CD4-positive, alpha-beta T cell treated with Interleukin-12 subunit alpha and Interleukin-12 subunit beta, for 1 hour (primary cell): ENCODE results near the gene FANCC.

Experiments used
- DNase-seq: peaks from one replicate; pipeline ENCODE4 v3.0.0-alpha.2; 2020

FANCC gene, protein sequence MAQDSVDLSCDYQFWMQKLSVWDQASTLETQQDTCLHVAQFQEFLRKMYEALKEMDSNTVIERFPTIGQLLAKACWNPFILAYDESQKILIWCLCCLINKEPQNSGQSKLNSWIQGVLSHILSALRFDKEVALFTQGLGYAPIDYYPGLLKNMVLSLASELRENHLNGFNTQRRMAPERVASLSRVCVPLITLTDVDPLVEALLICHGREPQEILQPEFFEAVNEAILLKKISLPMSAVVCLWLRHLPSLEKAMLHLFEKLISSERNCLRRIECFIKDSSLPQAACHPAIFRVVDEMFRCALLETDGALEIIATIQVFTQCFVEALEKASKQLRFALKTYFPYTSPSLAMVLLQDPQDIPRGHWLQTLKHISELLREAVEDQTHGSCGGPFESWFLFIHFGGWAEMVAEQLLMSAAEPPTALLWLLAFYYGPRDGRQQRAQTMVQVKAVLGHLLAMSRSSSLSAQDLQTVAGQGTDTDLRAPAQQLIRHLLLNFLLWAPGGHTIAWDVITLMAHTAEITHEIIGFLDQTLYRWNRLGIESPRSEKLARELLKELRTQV

DNA sequence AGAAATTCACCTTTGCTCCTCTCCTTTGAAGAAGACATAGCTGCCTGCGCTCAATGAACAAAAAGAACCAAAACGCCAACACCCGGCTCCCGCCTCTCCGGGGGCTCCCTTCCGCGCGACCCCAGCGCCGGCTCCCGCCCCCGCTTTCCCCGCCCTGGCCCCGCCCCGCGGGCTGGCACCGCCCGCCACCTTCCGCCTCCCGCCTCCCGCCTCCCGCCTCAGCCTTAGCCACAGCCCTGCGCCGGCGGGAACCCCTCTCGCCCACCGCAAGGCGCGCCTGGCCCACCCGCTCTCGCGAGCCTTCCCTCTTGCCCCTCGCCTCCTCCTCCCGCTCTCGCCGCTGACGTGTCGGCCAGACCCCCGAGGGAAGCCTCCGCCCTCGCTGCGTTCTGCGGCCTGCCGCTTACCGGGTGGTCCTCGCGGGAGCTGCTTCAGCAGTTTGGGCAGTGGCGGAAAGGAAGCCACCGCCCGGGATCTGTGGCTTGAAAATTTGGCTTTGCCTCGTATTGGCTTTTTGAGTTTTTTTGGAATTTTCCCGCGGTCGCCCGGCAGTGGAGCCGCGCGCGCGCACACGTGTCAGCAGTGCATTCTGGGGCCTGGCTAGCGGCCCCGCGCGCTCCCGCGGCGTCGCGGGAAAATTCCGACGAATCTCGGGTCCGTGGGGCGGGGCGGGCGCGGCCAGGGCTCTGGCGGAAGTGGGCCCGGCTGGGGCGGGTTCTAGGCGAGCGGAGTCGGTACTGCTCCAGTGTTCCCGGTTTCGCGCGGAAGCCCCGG lies at the start of gene FANCC:
Gene FANCC (minus strand): TSS at position 591 of the 774 bp plus-strand sequence. CDS start 68,418 bp downstream, outside the sequence.
- peak; percentile 86 for DNase-seq

DNA sequence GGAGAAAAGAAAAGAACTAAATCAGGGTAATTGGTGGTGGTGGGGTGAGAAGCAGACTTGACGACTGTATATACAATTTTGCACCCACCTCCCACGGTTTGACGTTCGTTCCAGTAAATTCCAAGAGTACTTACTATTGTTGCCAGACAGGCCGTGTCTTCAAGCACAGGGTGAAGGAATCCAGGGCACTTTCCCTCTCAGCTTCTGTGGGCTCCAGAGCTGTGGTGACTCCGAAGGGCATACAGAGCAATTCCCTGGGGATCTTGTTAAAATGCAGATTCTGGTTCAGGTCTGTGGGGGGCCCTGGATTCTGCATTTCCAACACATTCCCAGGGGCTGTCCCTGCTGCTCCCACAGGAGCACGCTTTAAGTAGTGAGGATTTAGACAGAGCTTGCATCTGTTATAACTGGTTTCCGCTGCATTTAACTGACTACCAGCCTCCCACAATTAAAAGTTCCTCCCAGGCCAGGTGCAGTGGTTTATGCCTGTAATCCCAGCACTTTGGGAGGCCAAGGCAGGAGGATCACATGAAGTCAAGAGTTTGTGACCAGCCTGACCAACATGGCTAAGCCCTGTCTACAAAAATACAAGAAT lies 49.3 kb upstream of the FANCC start:
- DNase-seq, result no peak

GRCh38 chr9:95365766-95366165 lies 48.3 kb upstream of the FANCC start:
- DNase-seq, result no peak

DNA sequence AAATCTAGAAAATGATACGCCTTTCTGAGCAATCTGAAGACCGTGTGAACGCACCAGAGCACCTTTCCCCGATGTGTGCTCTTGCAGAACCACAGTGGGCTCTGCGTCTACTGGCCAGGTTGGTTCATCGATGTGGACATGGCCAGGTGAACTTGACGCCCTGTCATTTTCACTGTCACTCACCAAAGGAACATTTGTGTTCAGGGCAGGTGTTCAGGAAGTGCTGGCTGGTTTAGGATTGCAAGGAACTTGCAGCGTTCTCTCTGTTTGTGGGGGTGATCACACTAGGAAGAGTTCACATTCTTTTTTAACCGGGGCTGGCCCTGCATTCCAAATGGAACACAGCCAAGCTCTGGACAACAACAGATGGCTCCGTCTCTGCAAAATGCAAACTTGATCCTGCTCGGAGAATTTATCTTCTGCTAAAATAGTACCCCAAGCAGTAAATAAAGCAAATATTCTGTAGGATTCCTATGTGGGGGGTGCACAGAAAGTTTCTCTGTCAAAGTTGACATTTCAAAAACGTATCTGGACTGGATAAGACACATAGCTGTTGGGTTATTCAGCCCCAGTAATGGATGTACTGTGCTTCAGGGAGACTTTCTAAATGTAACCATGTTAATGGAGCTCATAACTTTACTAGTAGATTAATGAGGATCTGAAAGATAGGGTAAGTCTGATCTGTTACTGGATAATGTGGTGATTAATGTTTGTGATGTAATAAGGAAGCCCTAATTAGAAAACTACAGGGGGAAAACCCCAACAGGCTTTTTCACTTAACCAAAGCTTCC lies 45.7 kb upstream of the FANCC start:
- no peak for DNase-seq

- DNase-seq, result no peak
Observed at GRCh38 chr9:95360866-95361265, 43.4 kb upstream of the FANCC start.

GRCh38 chr9:95357316-95357715 lies 39.8 kb upstream of the FANCC start:
- no peak for DNase-seq

GRCh38 chr9:95355500-95355899 lies 38.0 kb upstream of the FANCC start:
- DNase-seq, result no peak

DNA sequence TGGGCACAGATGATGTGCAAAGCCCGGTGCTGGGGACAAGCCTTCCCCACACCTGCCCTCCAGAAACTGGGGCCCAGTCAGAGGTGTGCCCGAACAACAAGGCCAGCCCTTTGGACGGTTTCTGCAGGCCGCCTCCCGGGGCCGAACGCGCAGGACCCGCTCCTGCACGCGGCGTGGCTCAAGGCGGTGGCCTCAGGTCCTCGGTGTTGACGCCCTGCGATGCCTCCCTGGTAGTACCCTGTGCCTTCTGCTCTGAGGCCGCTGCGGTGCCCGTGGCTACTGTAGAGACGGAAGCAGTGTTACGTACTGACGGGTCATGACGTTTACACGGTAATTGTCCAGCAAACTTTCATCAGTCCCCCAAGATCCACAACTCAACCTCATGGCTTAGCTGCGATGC lies 33.5 kb upstream of the FANCC start:
- DNase-seq, result no peak

GRCh38 chr9:95350266-95350665 lies 32.8 kb upstream of the FANCC start:
- DNase-seq, result no peak

DNA sequence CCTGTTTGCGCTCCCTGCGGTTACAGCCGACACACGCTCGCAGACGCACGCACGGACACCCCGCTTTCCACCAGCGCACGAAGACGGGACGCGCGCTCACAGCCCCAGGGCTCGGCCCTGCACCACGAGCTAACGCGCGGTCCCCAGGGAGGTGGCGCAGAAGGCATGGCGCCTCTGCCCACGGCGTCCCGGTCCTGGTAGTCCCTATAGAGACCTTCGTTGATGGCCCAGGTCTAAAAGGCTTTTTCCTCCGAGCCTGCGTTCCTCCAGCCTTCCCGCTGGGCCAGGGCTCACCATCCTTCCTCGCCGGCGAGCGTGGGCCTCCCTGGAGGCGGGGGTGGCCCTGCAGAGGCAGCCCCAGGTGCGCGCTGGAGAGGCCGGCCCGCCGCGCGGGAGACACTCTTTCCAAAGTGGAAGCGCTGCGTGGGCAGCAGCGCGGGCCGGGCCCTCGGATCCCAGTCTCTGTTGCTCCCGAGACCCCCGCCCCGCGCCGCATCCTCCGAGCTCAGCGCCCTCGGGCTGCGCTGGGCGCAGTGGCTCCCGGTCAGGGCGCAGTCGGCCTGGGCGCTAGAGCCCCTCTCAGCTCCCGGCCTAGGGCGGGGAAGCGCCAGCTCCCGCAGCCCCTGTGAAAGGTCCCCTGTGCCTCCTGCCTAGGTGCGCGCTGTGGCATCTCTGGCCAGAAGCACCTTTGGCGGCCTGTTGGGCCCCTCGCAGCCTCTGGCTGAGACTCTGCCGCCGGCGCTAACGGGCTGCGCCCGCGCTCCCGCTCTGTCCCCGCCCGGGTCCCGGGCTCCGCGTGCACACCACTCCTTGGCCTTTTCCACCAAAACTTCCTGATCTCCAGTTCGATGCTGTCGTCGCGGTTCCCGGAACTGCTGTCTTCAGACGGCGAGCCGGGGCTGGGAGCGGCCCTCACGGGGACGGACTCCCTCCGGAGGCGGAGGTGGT lies 31.9 kb upstream of the FANCC start:
- no peak for DNase-seq

GRCh38 chr9:95346021-95346420 lies 28.5 kb upstream of the FANCC start:
- no peak for DNase-seq

- DNase-seq, result no peak
Observed at GRCh38 chr9:95344735-95345325, 27.3 kb upstream of the FANCC start.

DNA sequence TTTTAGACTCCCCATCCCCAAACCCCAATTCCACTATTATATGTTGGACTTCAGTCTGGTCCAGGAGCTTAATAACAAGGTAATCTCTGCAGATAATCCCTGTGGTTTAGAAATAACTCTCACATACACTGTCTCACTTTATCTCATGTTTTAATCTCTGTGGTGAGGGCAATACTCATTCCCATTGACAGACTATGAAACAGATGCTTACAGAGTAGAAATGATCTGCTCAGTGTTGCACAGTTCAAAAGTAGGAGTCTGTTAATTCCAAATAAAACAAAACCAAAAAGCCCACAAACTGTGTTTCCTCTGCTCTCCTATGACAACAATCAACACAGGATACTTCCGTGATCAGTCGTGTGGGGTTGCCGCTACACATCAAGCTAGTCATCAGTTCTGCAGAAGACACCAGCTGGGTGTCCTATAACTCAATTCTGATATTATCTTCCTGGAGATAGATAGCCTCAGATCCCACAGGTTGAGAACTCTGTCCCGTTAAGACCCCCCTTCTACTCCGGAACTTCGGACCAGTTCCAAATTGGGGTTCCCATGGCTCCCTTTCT lies 26.3 kb upstream of the FANCC start:
- DNase-seq, result no peak

- DNase-seq, result no peak
Observed at GRCh38 chr9:95342571-95342970, 25.1 kb upstream of the FANCC start.

DNA sequence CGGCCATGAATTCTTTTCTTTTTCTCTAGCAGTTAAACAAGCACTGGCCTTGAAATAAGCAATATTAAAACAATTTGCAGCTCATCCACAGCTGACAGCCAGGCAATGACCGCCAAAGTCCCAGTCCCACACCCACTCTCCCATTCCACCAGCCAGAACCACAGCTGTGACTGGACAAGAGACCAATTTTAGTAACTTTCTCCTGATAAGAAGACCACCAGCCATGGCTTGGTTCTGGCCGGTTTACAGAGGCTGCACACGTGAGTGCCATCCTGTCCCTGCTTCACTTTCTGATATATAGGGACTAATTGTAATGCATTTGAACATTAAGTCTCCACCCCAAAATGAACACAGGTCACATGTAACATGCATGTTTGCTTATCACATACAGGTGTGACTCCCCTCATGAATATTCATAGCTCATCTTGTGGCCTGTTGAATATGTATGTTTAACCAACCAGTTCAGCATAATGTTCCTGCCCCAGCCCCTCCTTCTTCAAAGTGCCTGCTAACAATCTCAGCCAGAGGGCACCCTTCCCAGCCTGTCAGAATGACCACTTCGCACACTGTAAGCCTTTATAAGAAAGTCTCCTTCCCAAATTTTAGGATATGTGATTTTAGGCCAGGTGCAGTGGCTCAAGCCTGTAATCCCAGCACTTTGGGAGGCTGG lies 23.9 kb upstream of the FANCC start:
- no peak for DNase-seq

DNA sequence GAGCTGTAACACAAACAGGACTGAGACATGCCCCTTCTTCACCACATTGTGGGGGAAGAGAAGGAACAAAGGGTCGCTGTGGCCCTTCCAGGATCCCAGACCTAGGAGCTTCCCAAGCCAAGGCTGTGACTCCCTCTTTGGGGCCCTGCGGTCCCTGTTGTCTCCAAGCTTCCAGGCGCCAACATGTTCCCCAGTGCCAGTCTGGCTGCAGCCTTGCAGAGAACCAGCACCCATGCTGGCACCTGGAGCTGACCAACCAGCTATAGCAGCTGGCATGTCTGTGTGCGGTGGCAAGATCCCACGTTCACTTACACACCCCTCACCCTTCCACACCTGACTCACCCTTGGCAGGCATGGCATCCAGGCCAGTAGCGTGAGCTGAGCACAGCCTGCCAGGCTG lies 20.7 kb upstream of the FANCC start:
- no peak for DNase-seq

DNA sequence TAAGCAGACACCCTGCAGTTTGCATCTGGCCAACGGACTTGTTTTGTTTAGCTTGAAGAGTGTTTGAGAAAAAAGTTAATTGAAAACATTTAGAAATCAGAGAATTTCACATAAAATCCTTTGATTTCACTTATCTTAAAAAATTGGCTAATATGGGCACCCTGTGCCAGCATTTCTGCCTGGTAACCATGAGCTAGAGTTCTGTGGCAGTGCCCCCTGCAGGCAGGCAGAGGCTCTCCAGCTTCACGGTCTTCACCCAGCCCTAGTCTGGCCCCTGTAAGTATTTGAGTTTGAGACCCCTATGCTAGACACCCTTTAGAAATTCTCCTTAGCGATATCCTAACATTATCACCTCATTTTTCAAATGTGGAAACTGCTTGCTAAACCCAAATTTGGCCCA lies 18.8 kb upstream of the FANCC start:
- DNase-seq, result peak; percentile 20

DNA sequence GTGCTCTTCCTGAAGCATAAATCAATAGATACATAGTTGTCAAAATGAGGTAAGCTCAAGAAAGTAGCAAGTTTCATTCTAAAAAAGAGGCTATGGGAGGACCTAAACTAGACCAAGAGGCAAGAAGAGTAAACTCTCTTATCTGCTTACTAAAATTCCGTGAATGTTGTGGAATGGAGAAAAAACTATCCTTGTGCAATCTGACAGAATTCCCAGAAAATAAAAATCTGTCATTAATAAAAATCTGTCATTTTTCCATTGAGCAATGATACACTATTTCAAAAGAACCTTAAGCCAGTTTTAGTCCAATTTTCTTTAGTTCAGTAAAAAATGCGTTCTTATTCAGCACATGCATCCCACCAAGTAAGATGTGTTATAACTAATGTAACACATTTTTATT lies 15.9 kb upstream of the FANCC start:
- DNase-seq, result no peak

DNA sequence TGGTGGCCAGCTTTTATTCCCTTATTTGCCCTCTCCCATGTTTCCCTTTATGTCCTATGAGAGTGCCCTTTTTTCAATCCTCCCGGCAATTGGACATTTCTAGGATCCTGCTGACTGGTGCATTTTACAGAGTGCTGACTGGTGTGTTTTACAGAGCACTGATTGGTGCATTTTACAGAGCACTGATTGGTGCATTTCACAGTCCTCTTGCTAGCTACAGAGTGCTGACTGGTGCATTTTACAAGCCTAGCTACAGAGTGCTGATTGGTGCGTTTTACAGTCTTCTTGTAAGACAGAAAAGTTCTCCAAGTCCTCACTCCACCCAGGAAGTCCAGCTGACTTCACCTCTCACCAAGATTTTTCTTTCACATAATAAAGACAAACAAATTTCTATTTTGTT lies 15.4 kb upstream of the FANCC start:
- no peak for DNase-seq

GRCh38 chr9:95330720-95331404 lies 13.4 kb upstream of the FANCC start:
- DNase-seq, result no peak
